K562 (cell line): ENCODE data around the gene ATP6V0D1. TPM values are rescaled to one million over a fixed set of nuclear protein-coding genes. Genes with fewer than 3 reads are reported as not detected.
A peak's percentile ranks its signal among the peaks of the same experiment; 100 is the strongest.

Source experiments
- DNMT1 ChIP-seq: fragments of 450-650 bp; IDR thresholded peaks from 2 replicates; pipeline ENCODE4 v1.6.1; 2016; ENCODE audit warnings: antibody characterized with exemption, mild to moderate bottlenecking
- ESRRA ChIP-seq: fragments of 450-650 bp; IDR thresholded peaks from 2 replicates; pipeline ENCODE4 v1.6.1; 2014; ENCODE audit warnings: low read depth, mild to moderate bottlenecking, moderate library complexity, borderline replicate concordance
- HINFP ChIP-seq: fragments of 450-650 bp; conservative IDR thresholded peaks from 2 replicates; pipeline ENCODE4 v1.6.1; 2016; ENCODE audit warnings: missing genetic modification characterization, low read depth, mild to moderate bottlenecking, control low read depth, missing compliant biosample characterization
- HOMEZ ChIP-seq: fragments of 250-450 bp; sonication (Bioruptor Pico); IDR thresholded peaks from 2 replicates; pipeline ENCODE4 v1.4.0; 2020; ENCODE audit warnings: mild to moderate bottlenecking, moderate library complexity
- KLF1 ChIP-seq: fragments of 450-650 bp; IDR thresholded peaks from 2 replicates; pipeline ENCODE4 v1.6.1; 2016; ENCODE audit warnings: missing genetic modification characterization, missing compliant biosample characterization
- MED1 ChIP-seq: sonication (generic); formaldehyde crosslinking; IDR thresholded peaks from 2 replicates; pipeline ENCODE4 v1.8.1; 2023; ENCODE audit warnings: missing genetic modification reagents, borderline replicate concordance
- MYC ChIP-seq, 2 experiments: fragments of 250-450 bp in 1 of 2; sonication (Bioruptor Pico) in 1 of 2; IDR thresholded peaks; 2 replicates each; pipeline versions ENCODE4 v1.5.1 to v1.6.1; 2012 to 2021; ENCODE audit warnings: low read depth in 2 of 2, borderline replicate concordance in 1 of 2, improper control_type of control experiment in 1 of 2, low read length in 1 of 2, mild to moderate bottlenecking in 1 of 2, moderate library complexity in 1 of 2
- PHB2 ChIP-seq: fragments of 450-650 bp; IDR thresholded peaks from 2 replicates; pipeline ENCODE4 v1.6.1; 2017; ENCODE audit warnings: low read depth
- POLR2AphosphoS2 ChIP-seq: IDR thresholded peaks from 2 replicates; pipeline ENCODE4 v1.6.1; 2012; ENCODE audit warnings: low read length, improper control_type of control experiment
- POU5F1 ChIP-seq: fragments of 150-350 bp; IDR thresholded peaks from 2 replicates; pipeline ENCODE4 v1.6.1; 2014; ENCODE audit warnings: borderline replicate concordance, low read length, low read depth, mild to moderate bottlenecking; ENCODE audit not compliant: partially characterized antibody
- TAF1 ChIP-seq: IDR thresholded peaks from 2 replicates; pipeline ENCODE4 v1.6.1; 2011; ENCODE audit warnings: mild to moderate bottlenecking, low read length, moderate library complexity; ENCODE audit not compliant: insufficient read depth, control insufficient read depth, severe bottlenecking; ENCODE audit errors: extremely low read depth
- TEAD1 ChIP-seq, 2 experiments: fragments of 450-650 bp in 1 of 2; sonication (generic) in 1 of 2; formaldehyde crosslinking; IDR thresholded peaks; 2 replicates each; pipeline versions ENCODE4 v1.4.0 to v1.8.0; 2020 to 2022; ENCODE audit warnings: mild to moderate bottlenecking in 2 of 2, missing genetic modification reagents in 1 of 2
- USF2 ChIP-seq: sonication (generic); formaldehyde crosslinking; IDR thresholded peaks from 2 replicates; pipeline ENCODE4 v1.5.0; 2020; ENCODE audit warnings: missing genetic modification reagents
- ZKSCAN3 ChIP-seq: fragments of 250-450 bp; sonication (Bioruptor Pico); IDR thresholded peaks from 2 replicates; pipeline ENCODE4 v1.4.0; 2020
- ZNF274 ChIP-seq: IDR thresholded peaks from 2 replicates; pipeline ENCODE4 v1.6.1; 2011; ENCODE audit warnings: low read depth, mild to moderate bottlenecking, low read length, moderate library complexity, borderline replicate concordance
- ZNF436 ChIP-seq: fragments of 250-450, 450-650 bp; sonication (Bioruptor Pico); formaldehyde crosslinking; IDR thresholded peaks from 2 replicates; pipeline ENCODE4 v1.7.0; 2020; ENCODE audit warnings: mild to moderate bottlenecking
- polyA plus RNA-seq, 8 experiments: library from polyadenylated mRNA; depleted of rRNA in 4 of 8; stranded (reverse) in 5 of 8; unstranded in 3 of 8; fragments of >200 nt; fragmentation: Nextera tagmentation in 2 of 8; fragmentation: Illumina TruSeq in 1 of 8; extraction: Ambion mirVana in 2 of 8; extraction: Trizol in 1 of 8; gene quantifications; 2 replicates each; pipeline versions ENCODE4 v1.2.1 to v1.2.3, GENCODE V29; 2011 to 2014; ENCODE audit warnings: inconsistent platforms in 1 of 8, missing spikeins in 1 of 8
- total RNA-seq, 7 experiments: library from RNA; depleted of rRNA in 6 of 7; stranded (reverse); fragments of >200 nt in 6 of 7; fragmentation: Illumina TruSeq in 2 of 7; extraction: Trizol in 2 of 7; gene quantifications; 2 replicates each; pipeline versions ENCODE4 v1.2.1 to v1.2.3, GENCODE V29; 2011 to 2021; ENCODE audit warnings: low replicate concordance in 1 of 7
- TF ChIP-seq, protein P1 (sequence below): fragments of 150-350 bp; conservative IDR thresholded peaks from 2 replicates; pipeline ENCODE4 v1.6.1; 2014; ENCODE audit warnings: low read length
- TF ChIP-seq, protein P2 (sequence below), 2 experiments: IDR thresholded peaks; 2 replicates each; pipeline ENCODE4 v1.6.1; 2012; ENCODE audit warnings: improper control_type of control experiment in 2 of 2, low read depth in 2 of 2, low read length in 2 of 2, borderline replicate concordance in 1 of 2

ATP6V0D1 gene
- total and polyA plus RNA-seq, 9 of the 15 experiments (the other 6 are each of a cell fraction or from before 2014, with no cell fraction given) = 23.2 to 69.7 (median 45.6) TPM

- TF ChIP-seq HINFP (tag) (no peak), KLF1 (tag) (no peak), POLR2AphosphoS2 (no peak), ZNF436 (CRISPR knock-in tag) (no peak), MED1 (CRISPR knock-in tag) (no peak), TAF1 (no peak), USF2 (CRISPR knock-in tag) (no peak), POU5F1 (no peak), ZNF274 (no peak), ZKSCAN3 (CRISPR knock-in tag) (no peak), DNMT1 (no peak), PHB2 (no peak), ESRRA (0 out of 2 replicates have a peak, but pooled peaks have one; percentile 26), TEAD1 (CRISPR knock-in tag; IDR thresholded peaks at IDR 0.05) (no peak), HOMEZ (CRISPR knock-in tag) (no peak), MYC (IDR thresholded peaks at IDR 0.05; ENCODE audit: low read depth, low read length) (no peak), MYC (CRISPR knock-in tag; IDR thresholded peaks at IDR 0.05; ENCODE audit: borderline replicate concordance, low read depth) (no peak)
- TF ChIP-seq, protein P1, sequence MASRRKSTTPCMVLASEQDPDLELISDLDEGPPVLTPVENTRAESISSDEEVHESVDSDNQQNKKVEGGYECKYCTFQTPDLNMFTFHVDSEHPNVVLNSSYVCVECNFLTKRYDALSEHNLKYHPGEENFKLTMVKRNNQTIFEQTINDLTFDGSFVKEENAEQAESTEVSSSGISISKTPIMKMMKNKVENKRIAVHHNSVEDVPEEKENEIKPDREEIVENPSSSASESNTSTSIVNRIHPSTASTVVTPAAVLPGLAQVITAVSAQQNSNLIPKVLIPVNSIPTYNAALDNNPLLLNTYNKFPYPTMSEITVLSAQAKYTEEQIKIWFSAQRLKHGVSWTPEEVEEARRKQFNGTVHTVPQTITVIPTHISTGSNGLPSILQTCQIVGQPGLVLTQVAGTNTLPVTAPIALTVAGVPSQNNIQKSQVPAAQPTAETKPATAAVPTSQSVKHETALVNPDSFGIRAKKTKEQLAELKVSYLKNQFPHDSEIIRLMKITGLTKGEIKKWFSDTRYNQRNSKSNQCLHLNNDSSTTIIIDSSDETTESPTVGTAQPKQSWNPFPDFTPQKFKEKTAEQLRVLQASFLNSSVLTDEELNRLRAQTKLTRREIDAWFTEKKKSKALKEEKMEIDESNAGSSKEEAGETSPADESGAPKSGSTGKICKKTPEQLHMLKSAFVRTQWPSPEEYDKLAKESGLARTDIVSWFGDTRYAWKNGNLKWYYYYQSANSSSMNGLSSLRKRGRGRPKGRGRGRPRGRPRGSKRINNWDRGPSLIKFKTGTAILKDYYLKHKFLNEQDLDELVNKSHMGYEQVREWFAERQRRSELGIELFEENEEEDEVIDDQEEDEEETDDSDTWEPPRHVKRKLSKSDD = no peak
- TF ChIP-seq, protein P2, sequence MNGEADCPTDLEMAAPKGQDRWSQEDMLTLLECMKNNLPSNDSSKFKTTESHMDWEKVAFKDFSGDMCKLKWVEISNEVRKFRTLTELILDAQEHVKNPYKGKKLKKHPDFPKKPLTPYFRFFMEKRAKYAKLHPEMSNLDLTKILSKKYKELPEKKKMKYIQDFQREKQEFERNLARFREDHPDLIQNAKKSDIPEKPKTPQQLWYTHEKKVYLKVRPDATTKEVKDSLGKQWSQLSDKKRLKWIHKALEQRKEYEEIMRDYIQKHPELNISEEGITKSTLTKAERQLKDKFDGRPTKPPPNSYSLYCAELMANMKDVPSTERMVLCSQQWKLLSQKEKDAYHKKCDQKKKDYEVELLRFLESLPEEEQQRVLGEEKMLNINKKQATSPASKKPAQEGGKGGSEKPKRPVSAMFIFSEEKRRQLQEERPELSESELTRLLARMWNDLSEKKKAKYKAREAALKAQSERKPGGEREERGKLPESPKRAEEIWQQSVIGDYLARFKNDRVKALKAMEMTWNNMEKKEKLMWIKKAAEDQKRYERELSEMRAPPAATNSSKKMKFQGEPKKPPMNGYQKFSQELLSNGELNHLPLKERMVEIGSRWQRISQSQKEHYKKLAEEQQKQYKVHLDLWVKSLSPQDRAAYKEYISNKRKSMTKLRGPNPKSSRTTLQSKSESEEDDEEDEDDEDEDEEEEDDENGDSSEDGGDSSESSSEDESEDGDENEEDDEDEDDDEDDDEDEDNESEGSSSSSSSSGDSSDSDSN (IDR thresholded peaks at IDR 0.05; ENCODE audit: borderline replicate concordance in 1 of 2, low read depth in 2 of 2, low read length in 2 of 2) = no peak
These were observed 52.7 kb downstream of the ATP6V0D1 start (continued) for GRCh38 chr16:67428146-67428731.
